ENCODE results near the gene OTUD4.

GRCh38 chr4:145130130-145130529 lies 50.3 kb downstream of the OTUD4 start:
- TF ChIP-seq EP300 (IDR thresholded peaks at IDR 0.05) (no peak), CTCF (IDR thresholded peaks at IDR 0.05) (no peak), POLR2AphosphoS5 (IDR thresholded peaks at IDR 0.05) (no peak), POLR2A (IDR thresholded peaks at IDR 0.05) (no peak)

Measured in suprapubic skin (tissue), 4 donors.